HEK293 (cell line): ENCODE data around the gene ZNF573.

Experiments used
- EGR2 ChIP-seq: fragments of 450-650 bp; formaldehyde crosslinking; IDR thresholded peaks from 2 replicates; pipeline ENCODE4 v1.5.1; 2016; ENCODE audit warnings: low read depth, missing biosample characterization, missing genetic modification characterization
- GLIS2 ChIP-seq: fragments of 450-650 bp; formaldehyde crosslinking; IDR thresholded peaks from 2 replicates; pipeline ENCODE4 v1.5.1; 2016; ENCODE audit warnings: missing biosample characterization, missing genetic modification characterization
- HIC1 ChIP-seq: fragments of 450-650 bp; formaldehyde crosslinking; IDR thresholded peaks from 2 replicates; pipeline ENCODE4 v1.5.1; 2016; ENCODE audit warnings: missing biosample characterization, missing genetic modification characterization
- HOXA7 ChIP-seq: sonication (generic); formaldehyde crosslinking; IDR thresholded peaks from 2 replicates; pipeline ENCODE4 v1.8.1; 2022; ENCODE audit warnings: missing genetic modification reagents, borderline replicate concordance
- KLF16 ChIP-seq: fragments of 450-650 bp; formaldehyde crosslinking; IDR thresholded peaks from 2 replicates; pipeline ENCODE4 v1.5.1; 2017; ENCODE audit warnings: missing biosample characterization, missing genetic modification characterization
- KLF8 ChIP-seq: fragments of 450-650 bp; formaldehyde crosslinking; IDR thresholded peaks from 2 replicates; pipeline ENCODE4 v1.5.1; 2016; ENCODE audit warnings: missing biosample characterization, missing genetic modification characterization
- TSHZ1 ChIP-seq: fragments of 450-650 bp; formaldehyde crosslinking; IDR thresholded peaks from 2 replicates; pipeline ENCODE4 v1.5.1; 2016; ENCODE audit warnings: missing biosample characterization, missing genetic modification characterization, borderline replicate concordance
- WT1 ChIP-seq: fragments of 450-650 bp; formaldehyde crosslinking; IDR thresholded peaks from 2 replicates; pipeline ENCODE4 v1.5.1; 2016; ENCODE audit warnings: missing biosample characterization, missing genetic modification characterization
- ZBTB6 ChIP-seq: fragments of 450-650 bp; formaldehyde crosslinking; IDR thresholded peaks from 2 replicates; pipeline ENCODE4 v1.5.1; 2017; ENCODE audit warnings: missing biosample characterization, missing genetic modification characterization
- ZFP37 ChIP-seq: fragments of 450-650 bp; formaldehyde crosslinking; IDR thresholded peaks from 2 replicates; pipeline ENCODE4 v1.5.1; 2016; ENCODE audit warnings: missing biosample characterization, missing genetic modification characterization
- ZNF19 ChIP-seq: fragments of 450-650 bp; formaldehyde crosslinking; IDR thresholded peaks from 2 replicates; pipeline ENCODE4; 2016; ENCODE audit warnings: missing biosample characterization, missing genetic modification characterization, low read depth
- ZNF211 ChIP-seq: fragments of 450-650 bp; formaldehyde crosslinking; IDR thresholded peaks from 2 replicates; pipeline ENCODE4 v1.5.1; 2016; ENCODE audit warnings: low read depth, missing biosample characterization, missing genetic modification characterization
- ZNF221 ChIP-seq: fragments of 450-650 bp; formaldehyde crosslinking; IDR thresholded peaks from 2 replicates; pipeline ENCODE4 v1.5.1; 2017; ENCODE audit warnings: missing biosample characterization, missing genetic modification characterization, borderline replicate concordance
- ZNF311 ChIP-seq: fragments of 450-650 bp; formaldehyde crosslinking; IDR thresholded peaks from 2 replicates; pipeline ENCODE4 v1.5.1; 2017; ENCODE audit warnings: missing biosample characterization, missing genetic modification characterization, borderline replicate concordance
- ZNF37A ChIP-seq: fragments of 450-650 bp; IDR thresholded peaks from 2 replicates; pipeline ENCODE4 v1.5.1; 2018; ENCODE audit warnings: missing biosample characterization, missing genetic modification characterization
- ZNF391 ChIP-seq: fragments of 450-650 bp; formaldehyde crosslinking; IDR thresholded peaks from 2 replicates; pipeline ENCODE4 v1.5.1; 2016; ENCODE audit warnings: low read depth, missing biosample characterization, missing genetic modification characterization, borderline replicate concordance
- ZNF501 ChIP-seq: fragments of 450-650 bp; formaldehyde crosslinking; IDR thresholded peaks from 2 replicates; pipeline ENCODE4 v1.5.1; 2016; ENCODE audit warnings: missing biosample characterization, missing genetic modification characterization
- ZNF544 ChIP-seq: fragments of 450-650 bp; formaldehyde crosslinking; IDR thresholded peaks from 2 replicates; pipeline ENCODE4 v1.5.0; 2017; ENCODE audit warnings: missing biosample characterization, missing genetic modification characterization
- ZNF560 ChIP-seq: fragments of 450-650 bp; formaldehyde crosslinking; IDR thresholded peaks from 2 replicates; pipeline ENCODE4 v1.5.1; 2017; ENCODE audit warnings: missing biosample characterization, missing genetic modification characterization, borderline replicate concordance
- ZNF580 ChIP-seq: fragments of 450-650 bp; formaldehyde crosslinking; IDR thresholded peaks from 2 replicates; pipeline ENCODE4 v1.5.1; 2016; ENCODE audit warnings: missing biosample characterization, missing genetic modification characterization
- ZNF629 ChIP-seq: fragments of 450-650 bp; formaldehyde crosslinking; IDR thresholded peaks from 2 replicates; pipeline ENCODE4 v1.5.1; 2017; ENCODE audit warnings: missing biosample characterization, missing genetic modification characterization
- ZNF747 ChIP-seq: fragments of 450-650 bp; formaldehyde crosslinking; IDR thresholded peaks from 2 replicates; pipeline ENCODE4 v1.5.1; 2016; ENCODE audit warnings: missing biosample characterization, missing genetic modification characterization
- ZSCAN16 ChIP-seq: fragments of 450-650 bp; formaldehyde crosslinking; IDR thresholded peaks from 2 replicates; pipeline ENCODE4 v1.5.1; 2016; ENCODE audit warnings: missing biosample characterization, missing genetic modification characterization
- TF ChIP-seq, protein P1 (sequence below): fragments of 450-650 bp; formaldehyde crosslinking; IDR thresholded peaks from 2 replicates; pipeline ENCODE4 v1.5.1; 2016; ENCODE audit warnings: missing biosample characterization, missing genetic modification characterization
- TF ChIP-seq, protein P2 (sequence below): fragments of 450-650 bp; IDR thresholded peaks from 2 replicates; pipeline ENCODE4 v1.5.1; 2018; ENCODE audit warnings: missing biosample characterization, mild to moderate bottlenecking, missing genetic modification characterization
- TF ChIP-seq, protein P3 (sequence below): fragments of 450-650 bp; formaldehyde crosslinking; IDR thresholded peaks from 2 replicates; pipeline ENCODE4 v1.5.1; 2016; ENCODE audit warnings: missing biosample characterization, missing genetic modification characterization

The ZNF573 gene

GRCh38 chr19:37719111-37719926 lies 60.1 kb downstream of the ZNF573 start, which contains the start of gene ZNF607 (continued):
- TF ChIP-seq HIC1 (tag by site-specific recombination) (peak; percentile 38; the same call in 1 of the 2 replicates), EGR2 (tag by site-specific recombination) (peak; percentile 92), ZNF221 (0 out of 2 replicates have a peak, but pooled peaks have one; percentile 87), ZNF544 (no peak), WT1 (tag by site-specific recombination) (peak; percentile 18; the same call in 1 of the 2 replicates), HOXA7 (CRISPR knock-in tag) (no peak), ZSCAN16 (tag by site-specific recombination) (peak; percentile 11; the same call in 1 of the 2 replicates), ZNF19 (tag by site-specific recombination) (0 out of 2 replicates have a peak, but pooled peaks have one; percentile 80), ZNF211 (tag by site-specific recombination) (no peak), ZNF311 (tag by site-specific recombination) (no peak), ZNF391 (tag by site-specific recombination) (0 out of 2 replicates have a peak, but pooled peaks have one; percentile 20), ZNF37A (tag by site-specific recombination) (peak; percentile 51; the same call in 1 of the 2 replicates), TSHZ1 (no peak), ZNF560 (tag by site-specific recombination) (no peak), KLF16 (tag by site-specific recombination) (peak; percentile 93), KLF8 (tag by site-specific recombination) (peak; percentile 78), ZNF501 (peak; percentile 95), GLIS2 (tag by site-specific recombination) (peak; percentile 99), ZFP37 (tag by site-specific recombination) (peak; percentile 78), ZNF580 (tag by site-specific recombination) (peak; percentile 66), ZNF629 (tag by site-specific recombination) (peak; percentile 69), ZNF747 (tag by site-specific recombination) (no peak), ZBTB6 (tag by site-specific recombination) (peak; percentile 99)
- TF ChIP-seq, protein P1, sequence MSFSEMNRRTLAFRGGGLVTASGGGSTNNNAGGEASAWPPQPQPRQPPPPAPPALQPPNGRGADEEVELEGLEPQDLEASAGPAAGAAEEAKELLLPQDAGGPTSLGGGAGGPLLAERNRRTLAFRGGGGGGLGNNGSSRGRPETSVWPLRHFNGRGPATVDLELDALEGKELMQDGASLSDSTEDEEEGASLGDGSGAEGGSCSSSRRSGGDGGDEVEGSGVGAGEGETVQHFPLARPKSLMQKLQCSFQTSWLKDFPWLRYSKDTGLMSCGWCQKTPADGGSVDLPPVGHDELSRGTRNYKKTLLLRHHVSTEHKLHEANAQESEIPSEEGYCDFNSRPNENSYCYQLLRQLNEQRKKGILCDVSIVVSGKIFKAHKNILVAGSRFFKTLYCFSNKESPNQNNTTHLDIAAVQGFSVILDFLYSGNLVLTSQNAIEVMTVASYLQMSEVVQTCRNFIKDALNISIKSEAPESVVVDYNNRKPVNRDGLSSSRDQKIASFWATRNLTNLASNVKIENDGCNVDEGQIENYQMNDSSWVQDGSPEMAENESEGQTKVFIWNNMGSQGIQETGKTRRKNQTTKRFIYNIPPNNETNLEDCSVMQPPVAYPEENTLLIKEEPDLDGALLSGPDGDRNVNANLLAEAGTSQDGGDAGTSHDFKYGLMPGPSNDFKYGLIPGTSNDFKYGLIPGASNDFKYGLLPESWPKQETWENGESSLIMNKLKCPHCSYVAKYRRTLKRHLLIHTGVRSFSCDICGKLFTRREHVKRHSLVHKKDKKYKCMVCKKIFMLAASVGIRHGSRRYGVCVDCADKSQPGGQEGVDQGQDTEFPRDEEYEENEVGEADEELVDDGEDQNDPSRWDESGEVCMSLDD (tag by site-specific recombination), result peak; percentile 78; the same call in 1 of the 2 replicates
- TF ChIP-seq, protein P2, sequence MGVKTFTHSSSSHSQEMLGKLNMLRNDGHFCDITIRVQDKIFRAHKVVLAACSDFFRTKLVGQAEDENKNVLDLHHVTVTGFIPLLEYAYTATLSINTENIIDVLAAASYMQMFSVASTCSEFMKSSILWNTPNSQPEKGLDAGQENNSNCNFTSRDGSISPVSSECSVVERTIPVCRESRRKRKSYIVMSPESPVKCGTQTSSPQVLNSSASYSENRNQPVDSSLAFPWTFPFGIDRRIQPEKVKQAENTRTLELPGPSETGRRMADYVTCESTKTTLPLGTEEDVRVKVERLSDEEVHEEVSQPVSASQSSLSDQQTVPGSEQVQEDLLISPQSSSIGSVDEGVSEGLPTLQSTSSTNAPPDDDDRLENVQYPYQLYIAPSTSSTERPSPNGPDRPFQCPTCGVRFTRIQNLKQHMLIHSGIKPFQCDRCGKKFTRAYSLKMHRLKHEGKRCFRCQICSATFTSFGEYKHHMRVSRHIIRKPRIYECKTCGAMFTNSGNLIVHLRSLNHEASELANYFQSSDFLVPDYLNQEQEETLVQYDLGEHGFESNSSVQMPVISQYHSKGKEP, result no peak
- TF ChIP-seq, protein P3, sequence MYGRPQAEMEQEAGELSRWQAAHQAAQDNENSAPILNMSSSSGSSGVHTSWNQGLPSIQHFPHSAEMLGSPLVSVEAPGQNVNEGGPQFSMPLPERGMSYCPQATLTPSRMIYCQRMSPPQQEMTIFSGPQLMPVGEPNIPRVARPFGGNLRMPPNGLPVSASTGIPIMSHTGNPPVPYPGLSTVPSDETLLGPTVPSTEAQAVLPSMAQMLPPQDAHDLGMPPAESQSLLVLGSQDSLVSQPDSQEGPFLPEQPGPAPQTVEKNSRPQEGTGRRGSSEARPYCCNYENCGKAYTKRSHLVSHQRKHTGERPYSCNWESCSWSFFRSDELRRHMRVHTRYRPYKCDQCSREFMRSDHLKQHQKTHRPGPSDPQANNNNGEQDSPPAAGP (tag by site-specific recombination), result peak; percentile 80
